Hepatocyte (in vitro differentiated cells): ENCODE results near the gene QRSL1. TPM values are rescaled to one million over a fixed set of nuclear protein-coding genes. Genes with fewer than 3 reads are reported as not detected.

ENCODE experiments used
- DNase-seq: peaks from one replicate; pipeline ENCODE4 v3.0.0-alpha.2; 2016; ENCODE audit warnings: low spot score
- H2AFZ ChIP-seq: fragments of 200-600 bp; sonication (generic); 2 replicates; pipeline ENCODE4 v1.6.0; 2016; ENCODE audit warnings: antibody characterized with exemption, mild to moderate bottlenecking
- H3K27ac ChIP-seq: fragments of 200-600 bp; sonication (generic); 2 replicates; pipeline ENCODE4 v1.5.1; 2016; ENCODE audit warnings: mild to moderate bottlenecking
- H3K27me3 ChIP-seq: fragments of 200-600 bp; sonication (generic); 2 replicates; pipeline ENCODE4 v1.6.1; 2016
- H3K36me3 ChIP-seq: fragments of 200-600 bp; sonication (generic); replicated peaks from 2 replicates; pipeline ENCODE4 v1.5.1; 2016; ENCODE audit warnings: low read depth; ENCODE audit not compliant: insufficient read depth
- H3K4me1 ChIP-seq: fragments of 200-600 bp; sonication (generic); 2 replicates; pipeline ENCODE4 v1.5.1; 2016; ENCODE audit warnings: mild to moderate bottlenecking, moderate library complexity; ENCODE audit not compliant: insufficient read depth
- H3K4me2 ChIP-seq: fragments of 200-600 bp; sonication (generic); 2 replicates; pipeline ENCODE4 v1.6.0; 2016
- H3K4me3 ChIP-seq: fragments of 200-600 bp; sonication (generic); 2 replicates; pipeline ENCODE4 v1.5.1; 2016; ENCODE audit warnings: mild to moderate bottlenecking
- H3K79me2 ChIP-seq: fragments of 200-600 bp; sonication (generic); 2 replicates; pipeline ENCODE4 v1.6.0; 2017; ENCODE audit warnings: mild to moderate bottlenecking
- H3K9me2 ChIP-seq: fragments of 200-600 bp; sonication (generic); replicated peaks from 2 replicates; pipeline ENCODE4 v1.6.0; 2017; ENCODE audit warnings: mild to moderate bottlenecking; ENCODE audit not compliant: insufficient read depth
- H3K9me3 ChIP-seq: fragments of 200-600 bp; sonication (generic); 2 replicates; pipeline ENCODE4 v1.5.1; 2016; ENCODE audit warnings: low read depth, mild to moderate bottlenecking
- H4K20me1 ChIP-seq: fragments of 200-600 bp; sonication (generic); 2 replicates; pipeline ENCODE4 v1.6.0; 2016; ENCODE audit warnings: mild to moderate bottlenecking; ENCODE audit not compliant: insufficient read depth, poor library complexity, severe bottlenecking
- CTCF ChIP-seq: fragments of 200-600 bp; sonication (generic); IDR thresholded peaks from 2 replicates; pipeline ENCODE4 v1.5.1; 2016; ENCODE audit warnings: antibody characterized with exemption, mild to moderate bottlenecking; ENCODE audit not compliant: poor library complexity
- EZH2 ChIP-seq: fragments of 200-600 bp; sonication (generic); IDR thresholded peaks from 2 replicates; pipeline ENCODE4 v1.6.1; 2016; ENCODE audit warnings: antibody characterized with exemption, mild to moderate bottlenecking, borderline replicate concordance
- EZH2phosphoT487 ChIP-seq: fragments of 200-600 bp; sonication (generic); IDR thresholded peaks from one replicate; pipeline ENCODE4 v1.6.1; 2018; ENCODE audit warnings: antibody characterized with exemption, mild to moderate bottlenecking, low read depth, moderate library complexity; ENCODE audit not compliant: unreplicated experiment, severe bottlenecking
- WGBS: methylation state at CpG from one replicate; pipeline ENCODE4 v1.1.6; 2016; ENCODE audit warnings: low lambda C conversion rate; ENCODE audit errors: missing lambda C conversion rate; 5-methylcytosine and 5-hydroxymethylcytosine counted together
- polyA plus RNA-seq: library from polyadenylated mRNA; unstranded; fragments of >200 nt; fragmentation: Nextera tagmentation; extraction: Ambion mirVana; gene quantifications from 2 replicates; pipeline ENCODE4 v1.2.1, GENCODE V29; 2016
- total RNA-seq: library from RNA; depleted of rRNA; stranded (reverse); fragments of >200 nt; gene quantifications from 2 replicates; pipeline ENCODE4 v1.2.3, GENCODE V29; 2014

Gene QRSL1
- total and polyA plus RNA-seq, 2 experiments from 2014 or later = 9.9 to 13.6 TPM

DNA sequence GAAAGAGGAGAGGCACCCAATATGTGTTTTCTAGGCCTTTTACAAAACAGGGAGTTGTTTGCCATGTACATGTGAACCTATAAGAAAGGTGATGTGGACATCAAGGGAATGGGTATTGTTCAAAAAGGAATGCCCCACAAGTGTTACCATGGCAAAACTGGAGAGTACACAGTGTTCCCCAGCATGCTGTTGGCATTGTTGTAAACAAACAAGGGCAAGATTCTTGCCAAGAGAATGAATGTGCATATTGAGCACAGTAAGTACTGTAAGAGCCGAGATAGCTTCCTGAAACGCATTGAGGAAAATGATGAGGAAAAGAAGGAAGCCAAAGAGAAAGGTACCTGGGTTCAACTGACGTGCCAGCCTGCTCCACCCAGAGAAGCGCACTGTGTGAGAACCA lies 13.1 kb downstream of the QRSL1 start:
- Histone ChIP-seq H3K9me3 (no peaks in the 10 kb centered on the region), H3K27ac (no peak overlapping the region), H3K36me3 (no peaks in the 10 kb centered on the region), H3K4me1 (no peaks in the 10 kb centered on the region), H4K20me1 (no peaks in the 10 kb centered on the region), H3K79me2 (peaks cover 17% of the 10 kb centered on the region), H2AFZ (no peak overlapping the region), H3K4me3 (no peak overlapping the region), H3K9me2 (no peaks in the 10 kb centered on the region), H3K27me3 (no peaks in the 10 kb centered on the region), H3K4me2 (no peak overlapping the region)
- DNase-seq = no peak
- TF ChIP-seq EZH2 = no peak
- TF ChIP-seq EZH2phosphoT487 = no peak
- TF ChIP-seq CTCF = no peak
- 96% methylated on average over 4 of the region's 4 CpGs for WGBS

DNA sequence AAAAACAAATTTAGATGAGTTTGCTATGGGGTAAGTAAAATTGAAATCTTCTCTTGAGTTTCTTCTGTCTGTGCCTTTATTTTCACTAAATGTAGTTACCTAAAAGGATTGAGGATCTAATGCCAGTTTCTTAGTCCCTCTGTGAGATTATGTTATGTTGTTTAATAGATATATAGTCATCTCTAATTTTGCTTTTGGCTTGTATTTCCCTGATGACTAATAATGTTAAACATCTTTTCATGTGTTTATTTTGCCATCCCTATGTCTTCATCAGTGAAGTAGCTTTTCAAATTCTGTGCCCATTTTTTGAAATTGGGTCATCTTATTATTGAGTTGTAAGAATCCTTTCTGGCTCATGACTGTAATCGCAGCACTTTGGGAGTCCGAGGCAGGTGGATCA lies 13.7 kb downstream of the QRSL1 start:
- TF ChIP-seq CTCF = no peak
- TF ChIP-seq EZH2 = no peak
- TF ChIP-seq EZH2phosphoT487 = no peak
- H3K4me1 ChIP-seq = no peaks in the 10 kb centered on the region
- no peaks in the 10 kb centered on the region for H4K20me1 ChIP-seq

DNA sequence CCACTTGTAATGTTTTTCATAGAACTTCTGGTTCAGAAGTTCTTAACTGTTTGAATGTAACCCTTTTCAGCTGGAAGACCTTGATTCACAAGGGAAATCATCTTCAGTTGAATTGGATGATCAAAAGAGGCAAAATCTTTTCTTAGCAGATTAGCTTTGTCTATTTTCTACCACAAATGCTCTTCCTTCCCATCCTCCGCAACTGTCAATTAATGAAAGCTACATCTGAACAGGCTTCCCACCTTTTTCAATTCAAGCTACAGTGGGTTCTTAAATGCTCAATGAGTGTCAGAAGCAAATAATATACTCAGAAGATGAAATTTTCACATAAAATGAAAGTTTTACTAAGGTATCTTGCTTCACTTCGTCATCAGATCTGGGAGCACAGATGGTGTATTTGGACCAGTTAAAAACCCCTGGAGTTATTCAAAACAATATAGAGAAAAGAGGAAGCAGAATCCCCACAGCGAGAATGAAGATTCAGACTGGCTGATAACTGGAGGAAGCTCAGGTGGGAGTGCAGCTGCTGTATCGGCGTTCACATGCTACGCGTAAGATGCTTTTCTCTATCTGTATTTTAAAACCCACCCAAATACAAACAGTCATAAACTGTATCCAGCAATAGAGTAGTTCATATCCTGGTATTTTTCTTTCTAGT lies 19.4 kb downstream of the QRSL1 start:
- WGBS = 97% methylated on average over 7 of the region's 7 CpGs
- H3K4me3 ChIP-seq = no peak overlapping the region
- no peak for TF ChIP-seq CTCF
- no peaks in the 10 kb centered on the region for H3K4me1 ChIP-seq
- H3K27me3 ChIP-seq = no peaks in the 10 kb centered on the region
- no peak overlapping the region for H3K27ac ChIP-seq
- no peaks in the 10 kb centered on the region for H3K36me3 ChIP-seq
- no peak for DNase-seq
- H3K79me2 ChIP-seq = no peaks in the 10 kb centered on the region
- no peak overlapping the region for H2AFZ ChIP-seq
- H4K20me1 ChIP-seq = no peaks in the 10 kb centered on the region
- no peak overlapping the region for H3K4me2 ChIP-seq
- H3K9me2 ChIP-seq = no peaks in the 10 kb centered on the region
- H3K9me3 ChIP-seq = no peaks in the 10 kb centered on the region

More for the DNA sequence above, 13.7 kb downstream of the QRSL1 start:
- no peaks in the 10 kb centered on the region for H3K36me3 ChIP-seq
- peaks cover 12% of the 10 kb centered on the region for H3K79me2 ChIP-seq
- H3K4me2 ChIP-seq = no peak overlapping the region
- no peaks in the 10 kb centered on the region for H3K9me2 ChIP-seq
- H3K27ac ChIP-seq = no peak overlapping the region
- DNase-seq = no peak
- no peak overlapping the region for H2AFZ ChIP-seq
- 98% methylated on average over 2 of the region's 2 CpGs for WGBS
- H3K27me3 ChIP-seq = no peaks in the 10 kb centered on the region
- no peak overlapping the region for H3K4me3 ChIP-seq
- no peaks in the 10 kb centered on the region for H3K9me3 ChIP-seq

- no peaks in the 10 kb centered on the region for H3K9me2 ChIP-seq
- peaks cover 8% of the 10 kb centered on the region for H3K9me3 ChIP-seq
- no peak overlapping the region for H3K4me3 ChIP-seq
- H2AFZ ChIP-seq = no peak overlapping the region
- H4K20me1 ChIP-seq = no peaks in the 10 kb centered on the region
- H3K36me3 ChIP-seq = no peaks in the 10 kb centered on the region
- no peak overlapping the region for H3K27ac ChIP-seq
- DNase-seq = no peak
- no peak for TF ChIP-seq EZH2phosphoT487
- TF ChIP-seq EZH2 = no peak
- TF ChIP-seq CTCF = no peak
- 100% methylated on average over 4 of the region's 4 CpGs for WGBS
- H3K27me3 ChIP-seq = no peaks in the 10 kb centered on the region
- H3K4me1 ChIP-seq = no peaks in the 10 kb centered on the region
- H3K4me2 ChIP-seq = no peak overlapping the region
- H3K79me2 ChIP-seq = no peaks in the 10 kb centered on the region
Measured at GRCh38 chr6:106658469-106658868, 29.1 kb downstream of the QRSL1 start.
